Prostate gland (tissue), 2 donors: Measurements from ENCODE around the gene MYL9.

Experiments
- CTCF ChIP-seq, 4 experiments: fragments of 200-600 bp in 2 of 4; fragments of 450-650 bp in 2 of 4; sonication (generic) in 2 of 4; IDR thresholded peaks; 1 replicate in 3 of 4; 2 replicates in 1 of 4; pipeline ENCODE4 v1.5.1; 2016 to 2019; ENCODE audit warnings: antibody characterized with exemption in 4 of 4, mild to moderate bottlenecking in 2 of 4, moderate library complexity in 2 of 4
- POLR2A ChIP-seq: fragments of 450-650 bp; IDR thresholded peaks from one replicate; pipeline ENCODE4 v1.6.1; 2016; ENCODE audit warnings: antibody characterized with exemption, mild to moderate bottlenecking

GRCh38 chr20:36585410-36586125, 44.2 kb downstream of the MYL9 start:
- TF ChIP-seq CTCF (IDR thresholded peaks at IDR 0.05) (no peak), POLR2A (no peak)
